OCI-LY3 (cell line): ENCODE measurements around the gene FAM120C.

Experiments used
- H2AFZ ChIP-seq: fragments of 200-600, 300-600 bp; shearing (Covaris generic); 2 replicates; pipeline ENCODE4 v1.6.0; 2014; ENCODE audit warnings: antibody characterized with exemption, low read depth, low read length
- H3K27ac ChIP-seq: fragments of 200-600, 300-600 bp; sonication (generic); 2 replicates; pipeline ENCODE4 v1.5.1; 2014; ENCODE audit warnings: mild to moderate bottlenecking, low read length, moderate library complexity, mixed read lengths
- H3K27me3 ChIP-seq: fragments of 200-600, 300-600 bp; sonication (generic); 2 replicates; pipeline ENCODE4 v1.6.1; 2014; ENCODE audit warnings: low read depth, low read length, mixed read lengths
- H3K36me3 ChIP-seq: fragments of 200-600, 300-600 bp; sonication (generic); replicated peaks from 2 replicates; pipeline ENCODE3; 2014; ENCODE audit warnings: low read depth, low read length, mixed read lengths
- H3K4me1 ChIP-seq: fragments of 300-600, 200-600 bp; sonication (generic); 2 replicates; pipeline ENCODE4 v1.6.1; 2014; ENCODE audit warnings: low read length, mixed read lengths
- H3K4me2 ChIP-seq: fragments of 200-600, 300-600 bp; sonication (generic); 2 replicates; pipeline ENCODE4 v1.6.1; 2014; ENCODE audit warnings: low read length, mixed read lengths
- H3K4me3 ChIP-seq: fragments of 300-600, 200-600 bp; sonication (generic); 2 replicates; pipeline ENCODE4 v1.5.1; 2014; ENCODE audit warnings: antibody characterized with exemption, mild to moderate bottlenecking, low read length, moderate library complexity
- H3K79me2 ChIP-seq: fragments of 300-600, 200-600 bp; shearing (Covaris generic); 2 replicates; pipeline ENCODE4 v1.6.1; 2014; ENCODE audit warnings: mild to moderate bottlenecking, low read length, mixed read lengths
- H3K9ac ChIP-seq: fragments of 300-600, 200-600 bp; shearing (Covaris generic); 2 replicates; pipeline ENCODE4 v1.6.0; 2014; ENCODE audit warnings: mild to moderate bottlenecking, low read length, moderate library complexity
- H3K9me3 ChIP-seq: fragments of 200-600, 300-600 bp; shearing (Covaris generic); 2 replicates; pipeline ENCODE4 v1.6.1; 2014; ENCODE audit warnings: low read length, mixed read lengths; ENCODE audit not compliant: insufficient read depth
- H4K20me1 ChIP-seq: fragments of 200-600, 300-600 bp; sonication (generic); 2 replicates; pipeline ENCODE4 v1.6.1; 2016; ENCODE audit warnings: low read length, mixed read lengths; ENCODE audit not compliant: insufficient read depth
- EZH2phosphoT487 ChIP-seq: fragments of 200-600 bp; shearing (Covaris generic); IDR thresholded peaks from 2 replicates; pipeline ENCODE4 v1.6.1; 2018; ENCODE audit warnings: antibody characterized with exemption, mixed run types, low read depth
- TF ChIP-seq, protein P1 (sequence below): fragments of 200-600, 300-600 bp; sonication (generic); IDR thresholded peaks from 2 replicates; pipeline ENCODE4 v1.5.1; 2014; ENCODE audit warnings: antibody characterized with exemption, low read length, low read depth

The FAM120C gene

DNA sequence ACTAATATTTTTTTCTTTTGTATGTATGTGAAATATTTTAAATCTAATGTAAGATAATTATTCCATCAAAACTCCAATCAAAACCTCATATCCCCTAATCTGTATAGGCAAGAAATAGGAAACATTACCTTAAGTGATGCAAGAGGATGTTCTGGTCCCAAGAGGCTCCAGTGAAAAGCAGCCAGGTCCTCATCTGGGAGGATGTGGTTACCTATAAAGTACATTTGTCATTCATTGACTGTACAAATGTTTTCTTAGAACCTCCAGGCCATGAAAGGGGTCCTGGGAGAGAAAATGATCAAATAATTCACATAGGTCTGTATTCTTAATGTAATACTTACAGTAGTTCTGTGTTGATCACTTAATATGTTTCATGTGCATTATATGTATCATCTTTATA is 25.5 kb downstream of the FAM120C start:
- Histone ChIP-seq H3K79me2 (no peaks in the 10 kb centered on the region), H3K4me2 (no peak overlapping the region), H3K36me3 (peaks cover 3% of the 10 kb centered on the region), H4K20me1 (no peaks in the 10 kb centered on the region), H3K4me3 (no peak overlapping the region), H3K27me3 (no peaks in the 10 kb centered on the region), H3K27ac (no peak overlapping the region), H3K4me1 (no peaks in the 10 kb centered on the region), H3K9ac (no peak overlapping the region), H2AFZ (no peak overlapping the region), H3K9me3 (no peaks in the 10 kb centered on the region)
- TF ChIP-seq, protein P1, sequence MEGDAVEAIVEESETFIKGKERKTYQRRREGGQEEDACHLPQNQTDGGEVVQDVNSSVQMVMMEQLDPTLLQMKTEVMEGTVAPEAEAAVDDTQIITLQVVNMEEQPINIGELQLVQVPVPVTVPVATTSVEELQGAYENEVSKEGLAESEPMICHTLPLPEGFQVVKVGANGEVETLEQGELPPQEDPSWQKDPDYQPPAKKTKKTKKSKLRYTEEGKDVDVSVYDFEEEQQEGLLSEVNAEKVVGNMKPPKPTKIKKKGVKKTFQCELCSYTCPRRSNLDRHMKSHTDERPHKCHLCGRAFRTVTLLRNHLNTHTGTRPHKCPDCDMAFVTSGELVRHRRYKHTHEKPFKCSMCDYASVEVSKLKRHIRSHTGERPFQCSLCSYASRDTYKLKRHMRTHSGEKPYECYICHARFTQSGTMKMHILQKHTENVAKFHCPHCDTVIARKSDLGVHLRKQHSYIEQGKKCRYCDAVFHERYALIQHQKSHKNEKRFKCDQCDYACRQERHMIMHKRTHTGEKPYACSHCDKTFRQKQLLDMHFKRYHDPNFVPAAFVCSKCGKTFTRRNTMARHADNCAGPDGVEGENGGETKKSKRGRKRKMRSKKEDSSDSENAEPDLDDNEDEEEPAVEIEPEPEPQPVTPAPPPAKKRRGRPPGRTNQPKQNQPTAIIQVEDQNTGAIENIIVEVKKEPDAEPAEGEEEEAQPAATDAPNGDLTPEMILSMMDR, result no peak
- no peak for TF ChIP-seq EZH2phosphoT487

DNA sequence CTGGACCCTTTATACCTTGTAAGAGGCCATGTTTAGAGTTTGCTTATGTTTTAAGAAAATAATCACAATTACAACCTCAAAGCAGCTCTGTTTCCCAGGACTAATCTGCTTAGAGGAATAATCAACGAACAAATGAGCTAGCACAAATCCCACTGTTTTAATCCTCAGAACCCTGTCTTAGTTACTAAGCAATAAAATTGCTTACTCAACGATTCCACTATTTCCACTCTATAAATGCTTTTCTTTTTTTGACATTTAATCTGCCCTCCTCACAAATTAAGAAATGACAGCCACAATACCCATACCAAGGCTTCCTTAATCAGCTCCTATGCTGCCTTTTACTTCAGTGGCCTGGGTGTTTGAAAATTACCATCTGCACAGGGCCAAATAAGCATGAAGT is 48.8 kb downstream of the FAM120C start:
- H3K27ac ChIP-seq, result no peak overlapping the region
- TF ChIP-seq EZH2phosphoT487, result no peak
- TF ChIP-seq, protein P1, result no peak
- H3K4me3 ChIP-seq, result no peak overlapping the region
- H3K27me3 ChIP-seq, result no peaks in the 10 kb centered on the region
- no peaks in the 10 kb centered on the region for H3K4me1 ChIP-seq
- peaks cover 3% of the 10 kb centered on the region for H3K36me3 ChIP-seq
- H3K9ac ChIP-seq, result no peak overlapping the region
- no peak overlapping the region for H3K4me2 ChIP-seq
- H2AFZ ChIP-seq, result no peak overlapping the region
- no peaks in the 10 kb centered on the region for H3K79me2 ChIP-seq
- H4K20me1 ChIP-seq, result no peaks in the 10 kb centered on the region
- H3K9me3 ChIP-seq, result no peaks in the 10 kb centered on the region

DNA sequence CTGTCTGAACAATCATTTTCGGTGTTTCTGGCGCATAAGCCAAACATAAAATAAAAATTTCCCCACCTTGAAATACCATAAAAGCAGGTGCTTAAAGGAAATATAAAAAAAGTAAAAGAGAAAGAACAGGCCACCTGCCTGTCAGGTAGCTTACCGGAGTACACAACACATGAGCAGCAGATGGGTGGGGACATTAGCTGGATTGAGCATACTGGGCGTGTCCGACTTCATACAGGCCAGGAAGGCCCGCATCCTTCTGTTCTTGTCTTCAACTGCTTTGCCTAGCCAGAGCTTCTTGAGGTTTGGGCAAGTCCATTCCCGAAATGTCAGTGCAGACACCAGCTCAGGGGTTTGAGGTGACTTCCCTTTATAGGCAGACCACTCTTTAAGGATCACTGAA is 66.7 kb downstream of the FAM120C start:
- Histone ChIP-seq H3K4me1 (no peaks in the 10 kb centered on the region), H3K4me3 (no peak overlapping the region), H3K27ac (no peak overlapping the region), H3K79me2 (no peaks in the 10 kb centered on the region), H2AFZ (no peak overlapping the region), H4K20me1 (no peaks in the 10 kb centered on the region), H3K4me2 (no peak overlapping the region), H3K27me3 (no peaks in the 10 kb centered on the region), H3K9ac (no peak overlapping the region), H3K9me3 (no peaks in the 10 kb centered on the region), H3K36me3 (no peaks in the 10 kb centered on the region)
- no peak for TF ChIP-seq EZH2phosphoT487
- TF ChIP-seq, protein P1, result no peak

DNA sequence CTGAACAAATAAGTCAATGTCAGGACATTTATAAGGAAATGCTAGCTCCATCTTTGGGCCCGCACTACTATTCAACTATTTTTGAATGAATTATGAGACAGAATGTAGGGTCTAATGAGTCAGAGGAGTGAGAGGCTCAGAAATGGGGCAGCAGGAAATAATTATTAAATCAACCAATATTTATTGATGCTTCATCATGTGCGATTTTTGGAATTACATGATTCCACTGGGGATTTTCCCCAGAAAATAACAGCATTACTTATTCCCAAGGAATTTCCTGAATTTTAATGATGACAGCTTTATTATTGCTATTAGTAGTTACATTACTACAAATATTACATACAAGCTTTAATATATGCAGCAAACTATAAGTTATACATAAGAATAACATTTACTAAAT is 89.5 kb downstream of the FAM120C start:
- Histone ChIP-seq H3K4me1 (no peaks in the 10 kb centered on the region), H3K79me2 (no peaks in the 10 kb centered on the region), H3K27ac (no peak overlapping the region), H3K36me3 (no peaks in the 10 kb centered on the region), H3K27me3 (no peaks in the 10 kb centered on the region), H2AFZ (no peak overlapping the region), H3K9me3 (no peaks in the 10 kb centered on the region), H3K9ac (no peak overlapping the region), H4K20me1 (no peaks in the 10 kb centered on the region), H3K4me2 (no peak overlapping the region), H3K4me3 (no peak overlapping the region)
- no peak for TF ChIP-seq EZH2phosphoT487
- TF ChIP-seq, protein P1, result no peak
